RKO (cell line): ENCODE data around the gene BTBD10.
A peak's percentile ranks its signal among the peaks of the same experiment; 100 is the strongest.

Experiments
- DNase-seq: peaks from one replicate; pipeline ENCODE4 v3.0.0-alpha.2; 2016; ENCODE audit warnings: low spot score

Gene BTBD10

DNA sequence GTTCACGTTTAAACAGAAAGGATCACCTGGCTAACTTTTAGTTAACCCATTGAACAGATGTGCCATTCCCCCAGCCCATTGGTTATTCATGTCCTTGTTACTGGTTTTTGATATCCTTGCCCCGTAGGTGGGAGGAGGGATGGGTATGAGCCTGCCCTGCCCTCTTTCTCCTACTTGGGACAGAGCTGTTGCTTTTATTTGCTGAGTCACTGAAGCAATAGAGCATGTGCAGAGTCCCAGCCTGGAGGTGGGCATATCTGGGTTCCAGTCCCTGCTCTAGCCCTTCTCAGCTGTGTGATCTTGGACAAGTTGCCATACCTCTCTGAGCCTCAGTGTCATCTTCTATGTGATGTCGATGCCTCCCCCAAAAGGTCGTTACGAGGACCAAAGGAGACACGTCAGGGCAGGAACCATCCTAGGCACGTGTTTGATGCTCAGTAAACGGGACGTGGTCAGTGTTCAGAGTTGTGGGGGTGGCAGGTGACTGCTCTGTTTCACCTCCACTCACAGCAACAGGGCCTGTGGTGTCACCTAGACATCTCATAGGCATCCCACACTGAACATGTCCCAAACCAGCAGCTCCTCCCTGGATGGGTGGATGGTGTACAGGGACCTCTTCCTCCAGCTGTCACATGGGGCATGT lies 124.5 kb downstream of the BTBD10 start:
- peak; percentile 58 for DNase-seq

DNA sequence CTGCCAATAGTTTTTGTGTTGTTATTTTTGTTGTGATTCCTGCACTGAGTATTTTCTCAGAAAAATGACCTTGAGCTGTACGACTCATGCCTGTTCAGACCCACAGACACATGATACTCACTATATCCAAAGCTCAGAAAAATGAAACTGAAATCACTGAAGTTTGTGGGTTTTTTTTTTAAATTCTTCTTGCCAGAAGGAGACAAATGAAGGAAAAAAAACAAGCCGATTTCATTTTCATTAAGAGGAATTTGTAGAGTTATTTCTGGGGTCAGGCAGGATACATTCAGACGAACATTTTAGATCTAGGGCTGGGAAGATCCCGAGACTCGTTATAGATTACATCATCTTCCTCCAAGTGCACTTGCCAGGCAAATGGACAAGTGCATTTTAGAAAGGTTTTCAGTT lies 125.0 kb downstream of the BTBD10 start:
- peak; percentile 63 for DNase-seq
